Loucy (cell line): ENCODE results near the gene ISX.

ENCODE experiments used
- H2AFZ ChIP-seq: fragments of 200-600 bp; sonication (generic); 2 replicates; pipeline ENCODE4 v1.6.0; 2016; ENCODE audit warnings: antibody characterized with exemption, mild to moderate bottlenecking, low read length, moderate library complexity
- H3F3A ChIP-seq: fragments of 200-600 bp; 2 replicates; pipeline ENCODE4 v1.6.0; 2016; ENCODE audit warnings: antibody characterized with exemption, low read depth, mild to moderate bottlenecking
- H3K27me3 ChIP-seq: fragments of 200-600 bp; sonication (generic); 2 replicates; pipeline ENCODE4 v1.6.1; 2014; ENCODE audit warnings: low read length, mild to moderate bottlenecking; ENCODE audit not compliant: insufficient read depth, poor library complexity, severe bottlenecking
- H3K36me3 ChIP-seq: fragments of 200-600 bp; sonication (generic); 2 replicates; pipeline ENCODE4 v1.6.1; 2016; ENCODE audit warnings: low read length; ENCODE audit not compliant: insufficient read depth
- H3K4me1 ChIP-seq: fragments of 200-600 bp; sonication (generic); 2 replicates; pipeline ENCODE4 v1.5.1; 2014; ENCODE audit warnings: low read length, mild to moderate bottlenecking; ENCODE audit not compliant: insufficient read depth, poor library complexity, severe bottlenecking
- H3K4me2 ChIP-seq: fragments of 200-600 bp; sonication (generic); 2 replicates; pipeline ENCODE4 v1.6.0; 2014; ENCODE audit warnings: antibody characterized with exemption, low read length, low read depth, mild to moderate bottlenecking; ENCODE audit not compliant: poor library complexity, severe bottlenecking
- H3K4me3 ChIP-seq: fragments of 200-600 bp; sonication (generic); 2 replicates; pipeline ENCODE4 v1.5.1; 2014; ENCODE audit warnings: low read length, mild to moderate bottlenecking, mixed read lengths; ENCODE audit not compliant: poor library complexity, severe bottlenecking
- H3K79me2 ChIP-seq: fragments of 200-600 bp; sonication (generic); 2 replicates; pipeline ENCODE4 v1.6.1; 2014; ENCODE audit warnings: low read length; ENCODE audit not compliant: insufficient read depth
- H3K9ac ChIP-seq: fragments of 200-600 bp; sonication (generic); 2 replicates; pipeline ENCODE4 v1.6.0; 2014; ENCODE audit warnings: mild to moderate bottlenecking, low read depth, low read length, moderate library complexity; ENCODE audit not compliant: poor library complexity, severe bottlenecking
- H3K9me2 ChIP-seq: fragments of 200-600 bp; sonication (generic); replicated peaks from 2 replicates; pipeline ENCODE4 v1.6.1; 2016; ENCODE audit warnings: low read depth, low read length, mixed read lengths
- H3K9me3 ChIP-seq: fragments of 200-600 bp; sonication (generic); 2 replicates; pipeline ENCODE4 v1.6.1; 2014; ENCODE audit warnings: mild to moderate bottlenecking, antibody characterized with exemption, low read length, low read depth; ENCODE audit not compliant: insufficient read depth
- H4K20me1 ChIP-seq: fragments of 200-600 bp; sonication (generic); 2 replicates; pipeline ENCODE4 v1.6.0; 2014; ENCODE audit warnings: antibody characterized with exemption, low read length, mild to moderate bottlenecking; ENCODE audit not compliant: insufficient read depth, poor library complexity, severe bottlenecking
- EZH2phosphoT487 ChIP-seq: fragments of 200-600 bp; IDR thresholded peaks from 2 replicates; pipeline ENCODE4 v1.6.1; 2018; ENCODE audit warnings: antibody characterized with exemption, mild to moderate bottlenecking, moderate library complexity, borderline replicate concordance
- TF ChIP-seq, protein P1 (sequence below): fragments of 200-600 bp; sonication (generic); conservative IDR thresholded peaks from 2 replicates; pipeline ENCODE4 v1.5.1; 2014; ENCODE audit warnings: mild to moderate bottlenecking, antibody characterized with exemption, low read length

Gene ISX

DNA sequence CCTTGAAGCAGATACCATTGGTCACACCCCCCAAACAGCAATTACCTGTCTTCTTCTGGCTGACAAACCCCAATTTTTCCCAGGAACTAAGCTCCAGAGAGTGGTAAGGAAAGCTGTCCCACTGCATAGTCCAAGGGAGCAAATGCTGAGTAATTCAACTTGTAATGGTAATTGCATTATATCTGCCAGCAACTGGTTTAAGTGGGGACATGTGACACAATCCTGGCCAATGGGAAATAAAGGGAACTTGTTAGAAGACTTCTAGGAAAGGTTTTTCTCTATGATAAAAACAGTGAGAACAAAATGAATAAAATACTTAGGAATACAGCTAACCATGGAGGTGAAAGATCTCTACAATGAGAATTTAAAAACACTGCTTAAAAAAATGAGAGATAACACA, 9.5 kb upstream of the ISX start:
- no peaks in the 10 kb centered on the region for H3K9me2 ChIP-seq
- no peak overlapping the region for H3K9ac ChIP-seq
- H3K4me3 ChIP-seq: no peak overlapping the region
- no peak overlapping the region for H3K4me2 ChIP-seq
- H3K79me2 ChIP-seq: no peaks in the 10 kb centered on the region
- no peaks in the 10 kb centered on the region for H3F3A ChIP-seq
- no peak overlapping the region for H2AFZ ChIP-seq
- H3K4me1 ChIP-seq: no peaks in the 10 kb centered on the region
- H3K9me3 ChIP-seq: no peaks in the 10 kb centered on the region; the same call in 1 of the 2 replicates
- TF ChIP-seq, protein P1, sequence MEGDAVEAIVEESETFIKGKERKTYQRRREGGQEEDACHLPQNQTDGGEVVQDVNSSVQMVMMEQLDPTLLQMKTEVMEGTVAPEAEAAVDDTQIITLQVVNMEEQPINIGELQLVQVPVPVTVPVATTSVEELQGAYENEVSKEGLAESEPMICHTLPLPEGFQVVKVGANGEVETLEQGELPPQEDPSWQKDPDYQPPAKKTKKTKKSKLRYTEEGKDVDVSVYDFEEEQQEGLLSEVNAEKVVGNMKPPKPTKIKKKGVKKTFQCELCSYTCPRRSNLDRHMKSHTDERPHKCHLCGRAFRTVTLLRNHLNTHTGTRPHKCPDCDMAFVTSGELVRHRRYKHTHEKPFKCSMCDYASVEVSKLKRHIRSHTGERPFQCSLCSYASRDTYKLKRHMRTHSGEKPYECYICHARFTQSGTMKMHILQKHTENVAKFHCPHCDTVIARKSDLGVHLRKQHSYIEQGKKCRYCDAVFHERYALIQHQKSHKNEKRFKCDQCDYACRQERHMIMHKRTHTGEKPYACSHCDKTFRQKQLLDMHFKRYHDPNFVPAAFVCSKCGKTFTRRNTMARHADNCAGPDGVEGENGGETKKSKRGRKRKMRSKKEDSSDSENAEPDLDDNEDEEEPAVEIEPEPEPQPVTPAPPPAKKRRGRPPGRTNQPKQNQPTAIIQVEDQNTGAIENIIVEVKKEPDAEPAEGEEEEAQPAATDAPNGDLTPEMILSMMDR: no peak
- no peak for TF ChIP-seq EZH2phosphoT487
- H3K27me3 ChIP-seq: no peaks in the 10 kb centered on the region
- H3K36me3 ChIP-seq: no peaks in the 10 kb centered on the region
- no peaks in the 10 kb centered on the region for H4K20me1 ChIP-seq

GRCh38 chr22:35057155-35057554, 8.8 kb upstream of the ISX start:
- Histone ChIP-seq H3K79me2 (no peaks in the 10 kb centered on the region), H3K9ac (no peak overlapping the region), H3F3A (no peaks in the 10 kb centered on the region), H3K36me3 (no peaks in the 10 kb centered on the region), H3K9me2 (no peaks in the 10 kb centered on the region), H3K27me3 (no peaks in the 10 kb centered on the region), H3K9me3 (no peaks in the 10 kb centered on the region; the same call in 1 of the 2 replicates), H4K20me1 (no peaks in the 10 kb centered on the region), H3K4me1 (no peaks in the 10 kb centered on the region), H3K4me3 (no peak overlapping the region), H2AFZ (no peak overlapping the region), H3K4me2 (no peak overlapping the region)
- TF ChIP-seq EZH2phosphoT487: no peak
- TF ChIP-seq, protein P1: no peak

DNA sequence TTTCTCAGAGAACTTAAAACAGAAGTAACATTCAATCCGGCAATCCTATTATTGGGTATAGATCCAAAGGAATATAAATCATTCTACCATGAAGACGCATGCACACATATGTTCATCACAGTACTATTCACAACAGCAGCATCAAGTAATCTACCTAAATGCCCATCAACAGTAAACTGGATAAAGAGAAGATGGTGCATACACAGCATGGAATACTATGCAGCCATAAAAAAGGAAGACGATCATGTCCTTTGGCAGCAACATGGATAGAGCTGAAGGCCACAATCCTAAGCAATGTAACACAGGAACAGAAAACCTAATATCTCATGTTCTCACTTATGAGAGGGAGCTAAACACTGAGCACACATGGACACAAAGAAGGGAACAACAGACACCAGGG, 6.3 kb upstream of the ISX start:
- H4K20me1 ChIP-seq: no peaks in the 10 kb centered on the region
- no peaks in the 10 kb centered on the region; the same call in 1 of the 2 replicates for H3K9me3 ChIP-seq
- no peak overlapping the region for H3K4me2 ChIP-seq
- no peak for TF ChIP-seq EZH2phosphoT487
- TF ChIP-seq, protein P1: no peak
- H3K9ac ChIP-seq: no peak overlapping the region
- H3F3A ChIP-seq: no peaks in the 10 kb centered on the region
- no peaks in the 10 kb centered on the region for H3K4me1 ChIP-seq
- H3K27me3 ChIP-seq: no peaks in the 10 kb centered on the region
- no peaks in the 10 kb centered on the region for H3K36me3 ChIP-seq
- no peaks in the 10 kb centered on the region for H3K79me2 ChIP-seq
- H3K4me3 ChIP-seq: no peak overlapping the region
- no peak overlapping the region for H2AFZ ChIP-seq
- H3K9me2 ChIP-seq: no peaks in the 10 kb centered on the region
